Loucy (cell line): Measurements from ENCODE around the gene CPLANE2.
A peak's percentile ranks its signal among the peaks of the same experiment; 100 is the strongest.

Experiments used
- H2AFZ ChIP-seq: fragments of 200-600 bp; sonication (generic); 2 replicates; pipeline ENCODE4 v1.6.0; 2016; ENCODE audit warnings: antibody characterized with exemption, mild to moderate bottlenecking, low read length, moderate library complexity
- H3F3A ChIP-seq: fragments of 200-600 bp; 2 replicates; pipeline ENCODE4 v1.6.0; 2016; ENCODE audit warnings: antibody characterized with exemption, low read depth, mild to moderate bottlenecking
- H3K27me3 ChIP-seq: fragments of 200-600 bp; sonication (generic); 2 replicates; pipeline ENCODE4 v1.6.1; 2014; ENCODE audit warnings: low read length, mild to moderate bottlenecking; ENCODE audit not compliant: insufficient read depth, poor library complexity, severe bottlenecking
- H3K36me3 ChIP-seq: fragments of 200-600 bp; sonication (generic); 2 replicates; pipeline ENCODE4 v1.6.1; 2016; ENCODE audit warnings: low read length; ENCODE audit not compliant: insufficient read depth
- H3K4me1 ChIP-seq: fragments of 200-600 bp; sonication (generic); 2 replicates; pipeline ENCODE4 v1.5.1; 2014; ENCODE audit warnings: low read length, mild to moderate bottlenecking; ENCODE audit not compliant: insufficient read depth, poor library complexity, severe bottlenecking
- H3K4me2 ChIP-seq: fragments of 200-600 bp; sonication (generic); 2 replicates; pipeline ENCODE4 v1.6.0; 2014; ENCODE audit warnings: antibody characterized with exemption, low read length, low read depth, mild to moderate bottlenecking; ENCODE audit not compliant: poor library complexity, severe bottlenecking
- H3K4me3 ChIP-seq: fragments of 200-600 bp; sonication (generic); 2 replicates; pipeline ENCODE4 v1.5.1; 2014; ENCODE audit warnings: low read length, mild to moderate bottlenecking, mixed read lengths; ENCODE audit not compliant: poor library complexity, severe bottlenecking
- H3K79me2 ChIP-seq: fragments of 200-600 bp; sonication (generic); 2 replicates; pipeline ENCODE4 v1.6.1; 2014; ENCODE audit warnings: low read length; ENCODE audit not compliant: insufficient read depth
- H3K9ac ChIP-seq: fragments of 200-600 bp; sonication (generic); 2 replicates; pipeline ENCODE4 v1.6.0; 2014; ENCODE audit warnings: mild to moderate bottlenecking, low read depth, low read length, moderate library complexity; ENCODE audit not compliant: poor library complexity, severe bottlenecking
- H3K9me2 ChIP-seq: fragments of 200-600 bp; sonication (generic); replicated peaks from 2 replicates; pipeline ENCODE4 v1.6.1; 2016; ENCODE audit warnings: low read depth, low read length, mixed read lengths
- H3K9me3 ChIP-seq: fragments of 200-600 bp; sonication (generic); 2 replicates; pipeline ENCODE4 v1.6.1; 2014; ENCODE audit warnings: mild to moderate bottlenecking, antibody characterized with exemption, low read length, low read depth; ENCODE audit not compliant: insufficient read depth
- H4K20me1 ChIP-seq: fragments of 200-600 bp; sonication (generic); 2 replicates; pipeline ENCODE4 v1.6.0; 2014; ENCODE audit warnings: antibody characterized with exemption, low read length, mild to moderate bottlenecking; ENCODE audit not compliant: insufficient read depth, poor library complexity, severe bottlenecking
- CTCF ChIP-seq: fragments of 200-600 bp; sonication (generic); conservative IDR thresholded peaks from 2 replicates; pipeline ENCODE4 v1.5.1; 2014; ENCODE audit warnings: mild to moderate bottlenecking, antibody characterized with exemption, low read length
- EZH2phosphoT487 ChIP-seq: fragments of 200-600 bp; IDR thresholded peaks from 2 replicates; pipeline ENCODE4 v1.6.1; 2018; ENCODE audit warnings: antibody characterized with exemption, mild to moderate bottlenecking, moderate library complexity, borderline replicate concordance

Gene CPLANE2, protein sequence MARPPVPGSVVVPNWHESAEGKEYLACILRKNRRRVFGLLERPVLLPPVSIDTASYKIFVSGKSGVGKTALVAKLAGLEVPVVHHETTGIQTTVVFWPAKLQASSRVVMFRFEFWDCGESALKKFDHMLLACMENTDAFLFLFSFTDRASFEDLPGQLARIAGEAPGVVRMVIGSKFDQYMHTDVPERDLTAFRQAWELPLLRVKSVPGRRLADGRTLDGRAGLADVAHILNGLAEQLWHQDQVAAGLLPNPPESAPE

DNA sequence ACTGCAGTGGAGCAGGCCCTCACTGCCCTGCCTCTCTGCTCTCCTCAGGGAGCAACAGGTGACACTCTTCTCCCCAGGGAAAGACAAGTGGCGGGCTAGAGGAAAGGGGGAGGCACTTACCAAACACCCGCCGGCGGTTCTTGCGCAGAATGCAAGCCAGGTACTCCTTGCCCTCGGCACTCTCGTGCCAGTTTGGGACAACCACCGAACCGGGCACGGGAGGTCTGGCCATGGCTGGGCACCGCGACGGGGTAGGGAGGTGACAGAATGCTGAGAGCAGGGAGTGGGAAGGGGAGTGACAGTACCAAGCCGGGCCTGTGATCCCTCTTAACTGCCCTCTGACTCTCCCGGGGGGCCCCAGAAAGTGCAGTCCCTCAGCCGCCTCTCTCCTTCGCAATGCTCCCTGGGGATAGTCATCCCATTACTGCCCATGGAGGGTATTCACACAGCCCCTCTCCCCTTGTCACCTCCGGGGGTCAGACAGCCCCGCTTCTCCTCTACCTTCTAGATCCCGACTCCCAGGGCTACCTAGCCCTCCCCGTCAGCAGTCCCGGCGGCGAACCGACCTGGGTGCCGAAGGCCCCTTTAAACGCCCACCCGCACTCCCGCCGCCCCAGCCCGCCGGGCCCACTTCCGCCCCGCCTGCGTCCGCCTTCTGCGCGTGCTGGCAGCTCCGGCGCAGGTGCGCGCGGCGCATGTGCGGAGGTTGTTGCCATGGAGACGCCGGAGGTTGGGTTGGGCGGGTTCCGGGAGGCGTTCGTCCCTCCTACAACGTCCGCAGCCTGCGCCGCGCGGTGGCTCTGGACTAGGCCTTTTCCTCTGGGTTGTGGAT, at the start of gene CPLANE2:
CPLANE2 (minus strand) TSS at position 673 of the 832 bp plus-strand sequence; CDS start at position 232, 441 bp downstream.
- H3K9me2 ChIP-seq: no peaks in the 10 kb centered on the region
- no peaks in the 10 kb centered on the region for H3K79me2 ChIP-seq
- peak within 1 kb of the TSS; percentile 84 for H3K4me3 ChIP-seq
- peak within 1 kb of the TSS; percentile 99 for H3K4me2 ChIP-seq
- no peaks in the 10 kb centered on the region for H4K20me1 ChIP-seq
- 0 out of 2 replicates have a peak, but pooled peaks have one; percentile 1 for TF ChIP-seq CTCF
- TF ChIP-seq EZH2phosphoT487: no peak
- no peaks in the 10 kb centered on the region for H3K36me3 ChIP-seq
- H3K9me3 ChIP-seq: no peaks in the 10 kb centered on the region
- peak within 1 kb of the TSS; percentile 94 for H2AFZ ChIP-seq
- peaks cover 9% of the 10 kb centered on the region for H3K4me1 ChIP-seq
- H3K27me3 ChIP-seq: no peaks in the 10 kb centered on the region
- no peaks in the 10 kb centered on the region; the same call in 1 of the 2 replicates for H3F3A ChIP-seq
- peak within 1 kb of the TSS; percentile 88 for H3K9ac ChIP-seq

GRCh38 chr1:16286122-16286521, 49.1 kb upstream of the CPLANE2 start:
- Histone ChIP-seq H3K4me2 (no peak overlapping the region), H2AFZ (no peak overlapping the region), H3K9ac (no peak overlapping the region), H3K4me3 (no peak overlapping the region), H3K9me3 (no peaks in the 10 kb centered on the region), H3K27me3 (no peaks in the 10 kb centered on the region), H3K36me3 (peaks cover 54% of the 10 kb centered on the region; the same call in 1 of the 2 replicates), H3K4me1 (no peaks in the 10 kb centered on the region), H3K9me2 (no peaks in the 10 kb centered on the region), H3F3A (no peaks in the 10 kb centered on the region), H4K20me1 (no peaks in the 10 kb centered on the region), H3K79me2 (no peaks in the 10 kb centered on the region; the same call in 1 of the 2 replicates)
- no peak for TF ChIP-seq CTCF
- TF ChIP-seq EZH2phosphoT487: no peak

DNA sequence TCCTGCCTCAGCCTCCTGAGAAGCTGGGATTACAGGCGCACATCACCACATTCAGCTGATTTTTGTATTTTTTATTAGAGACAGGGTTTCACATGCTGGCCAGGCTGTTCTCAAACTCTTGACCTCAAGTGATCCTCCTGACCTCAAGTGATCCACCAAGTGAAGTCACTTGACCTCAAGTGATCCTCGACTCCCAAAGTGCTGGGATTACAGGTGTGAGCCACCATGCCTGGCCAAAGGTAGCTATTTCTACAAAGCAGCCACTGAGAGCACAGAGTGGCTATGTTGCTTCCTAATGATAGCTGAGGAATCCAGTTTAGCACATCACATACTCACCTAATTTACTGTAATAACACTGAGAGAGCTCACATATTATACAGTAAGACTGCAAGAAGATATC, 44.8 kb upstream of the CPLANE2 start:
- H3K9ac ChIP-seq: no peak overlapping the region
- no peaks in the 10 kb centered on the region for H3K27me3 ChIP-seq
- no peak for TF ChIP-seq EZH2phosphoT487
- no peaks in the 10 kb centered on the region; the same call in 1 of the 2 replicates for H3K79me2 ChIP-seq
- no peaks in the 10 kb centered on the region for H3K9me3 ChIP-seq
- no peaks in the 10 kb centered on the region for H3K4me1 ChIP-seq
- no peaks in the 10 kb centered on the region for H3K9me2 ChIP-seq
- H4K20me1 ChIP-seq: no peaks in the 10 kb centered on the region
- H2AFZ ChIP-seq: no peak overlapping the region
- H3K4me3 ChIP-seq: no peak overlapping the region
- no peak overlapping the region for H3K4me2 ChIP-seq
- H3K36me3 ChIP-seq: peaks cover 48% of the 10 kb centered on the region; the same call in 1 of the 2 replicates
- H3F3A ChIP-seq: no peaks in the 10 kb centered on the region
